ES-I3 (cell line): Measurements from ENCODE around the gene NUP93.

Source experiments
- H3K36me3 ChIP-seq: 2 replicates; pipeline ENCODE4 v1.6.1; 2013; ENCODE audit warnings: mild to moderate bottlenecking, low read length, control low read depth, moderate library complexity; ENCODE audit not compliant: insufficient read depth
- H3K4me1 ChIP-seq: 2 replicates; pipeline ENCODE4 v1.6.1; 2013; ENCODE audit warnings: mild to moderate bottlenecking, control low read depth, low read length; ENCODE audit not compliant: insufficient read depth
- H3K9ac ChIP-seq: 2 replicates; pipeline ENCODE4 v1.6.1; 2013; ENCODE audit warnings: low read depth, mild to moderate bottlenecking, low read length, moderate library complexity
- H3K9me3 ChIP-seq: 2 replicates; pipeline ENCODE4 v1.6.1; 2013; ENCODE audit warnings: mild to moderate bottlenecking, low read length, moderate library complexity; ENCODE audit not compliant: control insufficient read depth, insufficient read depth

Gene NUP93

DNA sequence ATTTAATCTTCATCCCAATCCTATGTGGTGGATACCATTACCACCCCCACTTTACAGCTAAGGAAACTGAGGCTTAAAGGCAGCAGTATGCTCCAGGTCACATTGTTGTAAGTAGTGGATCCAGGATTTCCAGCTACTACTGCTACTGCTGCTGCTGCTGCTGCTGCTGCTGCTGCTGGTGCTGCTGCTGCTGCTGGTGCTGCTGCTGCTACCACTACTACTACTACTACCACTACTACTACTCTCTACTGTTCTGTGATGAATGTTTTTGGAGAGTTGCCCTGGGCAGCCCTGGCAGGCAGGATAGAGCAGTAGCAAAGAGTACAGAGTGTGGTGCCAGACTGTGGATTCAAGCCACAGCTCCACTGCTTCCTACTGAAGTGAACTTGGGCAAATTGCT is 85.8 kb downstream of the NUP93 start:
- Histone ChIP-seq H3K9ac (no peak overlapping the region), H3K36me3 (no peaks in the 10 kb centered on the region), H3K4me1 (no peaks in the 10 kb centered on the region), H3K9me3 (no peaks in the 10 kb centered on the region)

DNA sequence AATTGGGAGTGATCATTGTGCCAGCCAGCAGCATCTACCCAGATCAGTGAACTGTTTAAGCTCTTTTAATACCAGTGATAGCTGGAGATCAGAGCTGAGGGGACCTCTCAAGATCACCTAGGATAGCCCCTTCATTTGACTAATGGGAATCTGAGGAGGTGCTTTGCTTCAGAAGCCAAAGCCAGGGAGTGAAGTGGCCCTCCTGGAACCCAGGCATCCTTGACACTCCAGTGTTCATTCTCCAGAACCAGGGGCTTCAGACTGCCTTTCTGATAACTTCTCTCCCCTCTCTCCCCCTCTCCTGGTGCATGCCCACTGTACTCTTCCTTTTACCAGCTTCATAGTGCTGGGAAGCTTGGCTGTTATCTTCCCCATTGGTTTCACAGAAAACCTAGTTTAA is 87.1 kb downstream of the NUP93 start:
- Histone ChIP-seq H3K4me1 (no peaks in the 10 kb centered on the region), H3K9ac (no peak overlapping the region), H3K36me3 (peaks cover 3% of the 10 kb centered on the region; the same call in 1 of the 2 replicates), H3K9me3 (no peaks in the 10 kb centered on the region)

DNA sequence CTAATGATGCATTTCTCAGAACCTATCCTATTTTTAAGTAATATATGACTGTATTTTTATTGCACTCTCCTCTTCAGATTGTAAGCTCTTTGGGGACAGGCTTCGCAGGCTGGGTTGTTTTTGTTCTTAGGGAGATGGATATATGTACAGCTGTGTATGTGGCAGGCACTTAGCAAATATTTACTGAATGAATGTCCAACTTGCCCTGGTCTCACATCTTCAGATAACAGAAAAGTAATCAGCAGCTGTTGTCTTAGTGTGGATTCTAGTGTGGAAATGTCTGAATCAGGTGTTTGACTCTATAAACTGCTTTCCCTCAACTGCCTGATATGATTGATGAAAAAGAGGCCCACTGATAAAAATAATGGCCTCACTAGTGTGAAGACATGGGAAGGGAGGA is 88.0 kb downstream of the NUP93 start:
- Histone ChIP-seq H3K36me3 (peaks cover 3% of the 10 kb centered on the region; the same call in 1 of the 2 replicates), H3K9ac (no peak overlapping the region), H3K9me3 (no peaks in the 10 kb centered on the region), H3K4me1 (peaks cover 4% of the 10 kb centered on the region)

DNA sequence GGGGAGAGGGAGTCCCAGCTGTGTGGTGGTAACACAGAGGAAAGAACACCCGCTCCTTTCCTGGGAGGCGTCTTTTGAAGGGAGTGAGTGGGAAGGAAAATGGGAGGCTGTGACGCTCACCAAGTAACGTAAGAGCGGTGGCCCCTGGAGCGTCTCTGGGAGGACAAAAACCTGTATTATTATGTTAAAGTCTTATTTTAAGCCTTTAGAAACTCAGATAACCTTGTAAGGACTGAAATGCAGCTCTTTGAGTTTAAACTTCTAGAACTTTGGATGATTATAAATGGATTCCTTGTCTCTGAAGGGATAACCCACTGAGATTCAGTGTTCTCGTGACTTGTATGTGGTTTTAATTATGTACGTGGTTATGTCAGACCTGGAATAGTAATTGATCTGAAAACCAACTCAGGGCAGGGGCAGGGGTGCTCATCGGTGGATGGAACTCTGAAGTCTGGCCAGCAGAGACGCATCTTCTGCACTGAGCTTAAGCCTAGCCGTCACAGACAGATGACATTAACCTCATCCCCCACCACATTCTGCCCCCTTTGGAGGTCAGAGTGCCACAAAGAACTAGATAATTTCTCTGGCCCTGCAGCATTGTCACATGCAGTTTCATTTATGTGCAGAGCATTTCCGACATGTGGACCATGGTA is 93.3 kb downstream of the NUP93 start:
- Histone ChIP-seq H3K9me3 (no peaks in the 10 kb centered on the region), H3K4me1 (peaks cover 4% of the 10 kb centered on the region), H3K36me3 (peaks cover 6% of the 10 kb centered on the region), H3K9ac (no peak overlapping the region)

DNA sequence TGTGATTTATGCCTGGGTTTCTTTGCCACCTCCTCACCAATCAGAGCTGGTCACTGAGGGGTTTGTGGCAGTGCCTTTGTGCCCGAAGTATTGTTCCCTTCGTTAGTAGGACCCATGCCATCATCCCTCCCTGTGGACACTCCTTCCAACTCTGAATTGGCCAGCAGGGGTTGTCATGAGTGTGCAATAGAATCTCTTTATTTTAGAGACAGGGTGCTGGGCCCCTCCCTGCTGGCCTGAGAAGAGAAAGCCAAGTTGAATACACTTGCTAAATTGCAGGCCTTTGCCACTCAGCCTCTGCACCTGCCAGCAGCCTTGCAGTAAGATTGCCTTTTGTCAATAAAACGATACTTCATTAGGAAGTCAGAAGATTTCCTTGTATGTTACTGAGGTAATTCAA is 94.4 kb downstream of the NUP93 start:
- H3K9me3 ChIP-seq = no peaks in the 10 kb centered on the region
- H3K4me1 ChIP-seq = peaks cover 4% of the 10 kb centered on the region
- H3K36me3 ChIP-seq = peaks cover 6% of the 10 kb centered on the region
- no peak overlapping the region for H3K9ac ChIP-seq

DNA sequence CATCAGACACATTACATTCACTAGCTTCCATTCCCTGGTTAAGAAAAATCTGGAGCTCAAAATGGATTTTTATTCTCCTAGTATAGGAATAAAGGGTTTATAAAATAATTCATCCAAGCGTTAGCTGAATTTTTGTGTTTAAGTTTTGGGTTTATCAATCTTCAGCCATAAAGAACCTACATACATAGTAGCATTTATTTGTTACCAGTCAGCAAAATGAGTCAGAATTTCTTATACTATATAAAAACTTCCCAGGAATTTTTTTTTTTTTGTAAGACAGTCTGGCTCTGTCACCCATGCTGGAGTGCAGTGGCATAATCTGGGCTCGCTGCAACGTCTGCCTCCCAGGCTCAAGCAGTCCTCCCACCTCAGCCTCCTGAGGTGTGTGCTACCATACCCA is 94.9 kb downstream of the NUP93 start:
- Histone ChIP-seq H3K9ac (no peak overlapping the region), H3K9me3 (no peaks in the 10 kb centered on the region), H3K36me3 (peaks cover 7% of the 10 kb centered on the region), H3K4me1 (peaks cover 4% of the 10 kb centered on the region)

DNA sequence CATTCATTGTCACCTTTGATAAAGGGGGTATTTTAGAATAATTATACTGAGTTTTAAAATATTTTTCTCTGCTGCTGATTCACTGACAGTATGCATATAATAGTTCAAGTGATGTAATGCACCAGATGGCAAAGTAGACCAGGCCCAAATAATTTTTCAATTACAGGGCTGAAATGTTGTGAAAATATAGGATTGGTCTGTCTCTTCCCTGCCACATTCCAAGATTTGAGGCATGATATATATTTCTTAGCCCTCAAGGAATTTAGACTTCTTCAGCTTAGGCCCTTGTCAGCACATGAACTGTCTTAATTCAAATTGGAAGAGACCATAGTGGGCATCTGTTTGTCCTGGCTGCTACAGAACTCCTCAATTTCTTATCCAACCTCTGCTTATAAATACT is 95.9 kb downstream of the NUP93 start:
- Histone ChIP-seq H3K4me1 (peaks cover 4% of the 10 kb centered on the region), H3K9me3 (no peaks in the 10 kb centered on the region), H3K9ac (no peak overlapping the region), H3K36me3 (peaks cover 13% of the 10 kb centered on the region)

DNA sequence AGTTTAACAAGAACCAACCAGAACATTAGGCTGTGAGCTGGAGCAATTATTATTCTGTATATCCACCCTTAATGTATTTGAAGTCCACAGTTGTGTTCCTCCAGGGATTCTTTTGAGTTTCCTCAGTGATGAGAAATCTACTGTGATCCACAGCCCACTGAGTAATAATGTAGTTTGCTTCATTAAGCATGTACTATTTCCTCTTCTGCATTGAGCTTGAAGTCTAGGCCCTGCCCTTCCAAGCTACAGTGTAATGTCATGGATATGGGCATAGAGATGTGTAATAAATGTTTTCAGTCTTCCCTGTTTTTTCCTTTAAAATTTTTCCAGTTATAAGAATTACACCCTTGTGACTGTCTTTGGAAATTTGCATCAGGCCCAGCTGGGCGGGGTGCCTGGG is 98.7 kb downstream of the NUP93 start:
- Histone ChIP-seq H3K9ac (no peak overlapping the region), H3K36me3 (peaks cover 20% of the 10 kb centered on the region), H3K9me3 (no peaks in the 10 kb centered on the region), H3K4me1 (no peaks in the 10 kb centered on the region)

DNA sequence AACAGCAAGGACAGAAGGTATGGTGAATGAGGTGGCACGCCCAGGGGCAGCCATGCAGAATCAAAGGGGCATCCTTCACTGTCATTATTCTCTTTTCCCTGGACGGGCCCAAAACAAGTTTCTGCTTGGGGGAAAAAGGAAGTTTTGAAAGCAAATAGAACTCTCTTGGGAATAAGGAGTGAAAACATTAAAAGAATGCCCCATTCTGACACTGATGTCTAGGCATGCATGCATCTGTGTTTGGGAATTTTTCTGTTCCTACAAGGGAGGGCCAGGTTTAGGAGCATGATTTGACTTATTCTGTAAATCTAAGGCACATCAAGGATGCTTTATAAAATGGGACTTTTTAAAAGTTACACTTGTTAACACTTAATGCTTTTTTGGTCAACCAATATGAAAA is 100.7 kb downstream of the NUP93 start:
- Histone ChIP-seq H3K9me3 (no peaks in the 10 kb centered on the region), H3K9ac (no peak overlapping the region), H3K36me3 (peaks cover 34% of the 10 kb centered on the region), H3K4me1 (no peaks in the 10 kb centered on the region)

DNA sequence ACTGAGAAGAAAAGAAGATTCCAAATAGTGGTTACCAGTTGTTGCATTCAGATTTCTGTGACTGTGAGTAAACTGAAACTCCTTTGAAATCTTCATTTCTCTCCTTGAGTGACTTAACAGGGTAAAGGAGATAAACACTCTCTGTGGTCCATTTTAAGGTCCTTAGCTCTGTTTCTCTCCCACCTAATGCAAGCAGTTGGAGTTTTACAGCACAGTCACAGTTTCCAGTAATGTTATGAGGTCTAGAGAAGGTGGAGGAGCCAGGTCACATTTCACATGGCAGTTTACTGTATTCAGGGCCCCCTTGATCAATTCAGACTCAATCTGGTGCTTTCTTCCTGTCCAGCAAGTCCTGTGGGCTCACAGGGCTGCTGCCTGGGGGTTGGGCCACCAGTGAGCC is 102.8 kb downstream of the NUP93 start:
- Histone ChIP-seq H3K4me1 (no peaks in the 10 kb centered on the region), H3K9me3 (no peaks in the 10 kb centered on the region), H3K36me3 (peaks cover 34% of the 10 kb centered on the region), H3K9ac (no peak overlapping the region)

DNA sequence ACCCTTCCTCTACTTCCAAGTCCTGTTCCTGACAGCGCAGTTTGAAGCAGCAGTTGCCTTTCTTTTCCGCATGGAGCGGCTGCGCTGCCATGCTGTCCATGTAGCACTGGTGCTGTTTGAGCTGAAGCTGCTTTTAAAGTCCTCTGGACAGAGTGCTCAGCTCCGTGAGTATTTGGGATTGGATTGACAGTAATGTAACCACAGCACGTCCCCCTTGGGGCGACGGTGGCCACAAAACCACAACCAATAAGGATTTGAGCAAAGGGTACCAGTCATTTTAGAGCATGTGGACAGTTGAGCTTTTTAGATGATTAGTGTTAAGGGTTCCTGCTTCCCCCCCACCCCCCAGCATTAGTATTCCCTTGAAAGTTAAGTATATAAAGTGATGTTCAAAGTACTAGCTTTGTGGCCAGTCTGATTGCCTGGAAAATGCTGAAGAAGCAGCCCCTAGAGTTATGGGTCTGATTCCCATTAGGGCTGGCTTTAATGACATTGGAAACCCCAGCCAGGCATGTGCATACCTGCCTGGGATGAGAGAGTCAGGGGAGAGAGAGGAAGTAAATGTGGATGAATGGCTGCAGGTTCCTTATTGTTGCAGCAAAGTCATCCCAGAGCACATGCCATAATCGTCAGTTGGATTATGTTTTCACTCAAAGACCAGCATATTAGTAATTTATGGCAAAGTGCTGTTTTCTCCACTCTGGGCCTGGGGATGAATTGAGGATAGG is 103.5 kb downstream of the NUP93 start:
- Histone ChIP-seq H3K9ac (no peak overlapping the region), H3K4me1 (no peaks in the 10 kb centered on the region), H3K36me3 (peaks cover 40% of the 10 kb centered on the region), H3K9me3 (no peaks in the 10 kb centered on the region)

DNA sequence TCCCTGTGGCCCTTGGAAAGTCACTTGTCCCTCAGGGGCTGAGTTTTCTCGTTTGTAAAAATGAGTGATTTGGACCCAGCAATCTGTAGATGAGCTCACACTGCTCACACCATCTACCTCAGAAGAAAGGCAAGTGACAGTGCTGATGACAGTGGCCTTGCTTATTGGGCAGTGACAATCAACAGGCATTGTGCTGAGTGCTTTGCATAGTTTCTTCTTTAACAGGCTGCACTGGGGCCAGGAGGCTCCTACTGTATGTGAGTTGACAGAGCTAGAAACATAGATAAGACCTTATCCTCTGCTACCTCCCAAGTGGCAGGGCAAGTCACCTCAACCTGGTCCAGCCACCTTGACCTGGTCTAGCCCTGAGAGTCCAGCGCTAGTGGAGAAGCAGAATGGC is 105.4 kb downstream of the NUP93 start:
- Histone ChIP-seq H3K4me1 (no peaks in the 10 kb centered on the region), H3K9me3 (no peaks in the 10 kb centered on the region), H3K9ac (no peak overlapping the region), H3K36me3 (peaks cover 43% of the 10 kb centered on the region)

DNA sequence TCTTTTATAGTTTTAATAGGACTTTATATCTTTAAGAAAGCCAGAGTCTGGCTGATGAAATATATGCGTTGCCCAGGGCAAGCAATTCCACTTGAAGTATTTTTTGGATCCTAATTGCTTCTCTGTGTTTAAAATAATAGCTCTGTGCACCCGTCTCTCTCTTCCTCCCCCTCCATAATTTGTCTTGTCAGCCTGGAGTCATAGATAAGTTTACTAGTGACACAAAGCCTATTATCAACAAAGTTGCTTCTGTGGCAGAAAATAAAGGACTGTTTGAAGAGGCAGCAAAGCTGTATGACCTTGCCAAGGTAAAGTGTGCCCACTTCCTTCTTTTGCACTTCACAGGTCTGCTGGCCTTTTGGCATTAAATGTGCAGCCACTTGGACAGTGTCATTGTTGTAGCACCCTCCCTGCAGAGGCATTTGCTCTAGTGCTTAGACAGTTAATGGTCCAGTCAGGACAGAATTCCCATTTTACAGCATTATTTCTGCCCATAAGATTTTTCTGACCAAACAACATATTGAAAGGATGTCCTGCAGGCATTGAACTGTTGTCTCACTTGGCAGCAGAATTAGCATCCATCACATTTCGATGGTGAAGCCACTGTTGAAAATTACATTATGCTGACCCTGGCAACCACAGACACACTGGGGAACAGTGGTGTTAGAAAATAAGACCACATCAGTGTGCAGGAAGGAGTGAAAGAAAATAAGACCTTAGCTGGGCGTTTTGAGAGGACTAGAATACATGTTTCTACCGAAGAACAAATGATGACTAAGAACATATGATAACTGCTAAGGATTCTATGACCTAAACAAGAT is 106.7 kb downstream of the NUP93 start:
- no peaks in the 10 kb centered on the region for H3K4me1 ChIP-seq
- no peak overlapping the region for H3K9ac ChIP-seq
- no peaks in the 10 kb centered on the region for H3K9me3 ChIP-seq
- H3K36me3 ChIP-seq = peaks cover 41% of the 10 kb centered on the region

DNA sequence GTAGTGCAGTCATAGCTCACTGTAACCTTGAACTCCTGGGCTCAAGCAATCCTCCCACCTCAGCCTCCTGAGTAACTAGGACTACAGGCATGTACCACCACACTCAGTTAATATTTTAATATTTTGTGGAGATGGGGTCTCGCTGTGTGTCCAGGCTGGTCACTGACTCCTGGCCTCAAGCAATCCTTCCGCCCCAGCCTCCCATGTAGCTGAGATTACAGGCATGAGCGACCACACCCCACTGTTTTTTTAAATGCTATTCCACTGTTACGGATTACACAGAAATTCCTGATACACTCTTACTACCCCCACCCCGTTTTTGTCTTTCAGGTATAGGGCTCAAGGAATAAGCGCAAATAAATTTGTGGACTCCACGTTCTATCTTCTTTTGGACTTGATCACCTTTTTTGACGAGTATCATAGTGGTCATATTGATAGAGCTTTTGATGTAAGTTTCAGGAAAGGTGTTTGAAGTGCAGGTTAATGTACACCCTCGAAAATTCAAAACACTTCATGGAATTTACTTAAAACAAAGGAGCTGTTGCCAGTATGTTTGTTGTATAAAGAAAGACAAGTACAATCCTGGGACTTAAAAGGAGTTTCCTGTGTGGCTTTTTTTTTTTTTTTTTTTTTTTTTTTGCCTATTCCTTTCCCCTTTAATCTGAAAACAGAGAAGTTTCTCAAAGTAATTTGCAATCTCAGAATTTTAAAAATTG is 108.9 kb downstream of the NUP93 start:
- H3K9me3 ChIP-seq = no peaks in the 10 kb centered on the region
- H3K9ac ChIP-seq = no peak overlapping the region
- H3K36me3 ChIP-seq = peaks cover 47% of the 10 kb centered on the region
- H3K4me1 ChIP-seq = no peaks in the 10 kb centered on the region
